ENCODE data around the gene UBE2E1.

Gene UBE2E1

GRCh38 chr3:23884481-23884880 lies 78.7 kb downstream of the UBE2E1 start:
- TF ChIP-seq EGR1 (IDR thresholded peaks at IDR 0.05), result no peak
- TF ChIP-seq TCF12 (IDR thresholded peaks at IDR 0.05; ENCODE audit: low read depth), result no peak
- no peak for TF ChIP-seq TAF1 (IDR thresholded peaks at IDR 0.05; ENCODE audit: low read depth)
- TF ChIP-seq CEBPB (IDR thresholded peaks at IDR 0.05), result no peak
- TF ChIP-seq ZBTB7A (IDR thresholded peaks at IDR 0.05; ENCODE audit: low read depth), result no peak
- TF ChIP-seq EP300 (IDR thresholded peaks at IDR 0.05; ENCODE audit: borderline replicate concordance), result no peak
- no peak for TF ChIP-seq CREB1 (IDR thresholded peaks at IDR 0.05; ENCODE audit: low read depth)
- TF ChIP-seq YY1 (IDR thresholded peaks at IDR 0.05; ENCODE audit: low read depth), result no peak
- no peak for TF ChIP-seq RAD21 (IDR thresholded peaks at IDR 0.05; ENCODE audit: low read depth)
- no peak for TF ChIP-seq USF1 (IDR thresholded peaks at IDR 0.05)
- no peak for TF ChIP-seq TEAD4 (IDR thresholded peaks at IDR 0.05)
- no peak for TF ChIP-seq NFIC (IDR thresholded peaks at IDR 0.05)
- TF ChIP-seq MAX (IDR thresholded peaks at IDR 0.05), result no peak
- TF ChIP-seq REST (IDR thresholded peaks at IDR 0.05; ENCODE audit: low read depth), result no peak
- TF ChIP-seq FOXM1 (IDR thresholded peaks at IDR 0.05; ENCODE audit: borderline replicate concordance, low read depth), result no peak

- TF ChIP-seq YY1 (IDR thresholded peaks at IDR 0.05; ENCODE audit: low read depth), result no peak
- TF ChIP-seq TAF1 (IDR thresholded peaks at IDR 0.05; ENCODE audit: low read depth), result no peak
- no peak for TF ChIP-seq MAX (IDR thresholded peaks at IDR 0.05)
- no peak for TF ChIP-seq CEBPB (IDR thresholded peaks at IDR 0.05)
- no peak for TF ChIP-seq NFIC (IDR thresholded peaks at IDR 0.05)
- no peak for TF ChIP-seq EP300 (IDR thresholded peaks at IDR 0.05; ENCODE audit: borderline replicate concordance)
- TF ChIP-seq EGR1 (IDR thresholded peaks at IDR 0.05), result no peak
- TF ChIP-seq ZBTB7A (IDR thresholded peaks at IDR 0.05; ENCODE audit: low read depth), result no peak
- TF ChIP-seq FOXM1 (IDR thresholded peaks at IDR 0.05; ENCODE audit: borderline replicate concordance, low read depth), result no peak
These were observed 79.5 kb downstream of the UBE2E1 start for GRCh38 chr3:23885210-23885609.

- TF ChIP-seq NFIC (IDR thresholded peaks at IDR 0.05) (no peak), USF1 (IDR thresholded peaks at IDR 0.05) (no peak), TEAD4 (IDR thresholded peaks at IDR 0.05) (no peak), EP300 (IDR thresholded peaks at IDR 0.05; ENCODE audit: borderline replicate concordance) (no peak), TAF1 (IDR thresholded peaks at IDR 0.05; ENCODE audit: low read depth) (no peak), TCF12 (IDR thresholded peaks at IDR 0.05; ENCODE audit: low read depth) (no peak)
These were observed 80.6 kb downstream of the UBE2E1 start for GRCh38 chr3:23886311-23886710.

- TF ChIP-seq EP300 (IDR thresholded peaks at IDR 0.05; ENCODE audit: borderline replicate concordance) (no peak), RAD21 (IDR thresholded peaks at IDR 0.05; ENCODE audit: low read depth) (peak; percentile 62)
These were observed 83.0 kb downstream of the UBE2E1 start for GRCh38 chr3:23888617-23889228.

GRCh38 chr3:23889386-23889785 lies 83.6 kb downstream of the UBE2E1 start:
- TF ChIP-seq TCF12 (IDR thresholded peaks at IDR 0.05; ENCODE audit: low read depth) (no peak), USF1 (IDR thresholded peaks at IDR 0.05) (no peak), TEAD4 (IDR thresholded peaks at IDR 0.05) (no peak), ZBTB7A (IDR thresholded peaks at IDR 0.05; ENCODE audit: low read depth) (no peak), MAX (IDR thresholded peaks at IDR 0.05) (no peak), NFIC (IDR thresholded peaks at IDR 0.05) (no peak), CEBPB (IDR thresholded peaks at IDR 0.05) (no peak), EGR1 (IDR thresholded peaks at IDR 0.05) (no peak), REST (IDR thresholded peaks at IDR 0.05; ENCODE audit: low read depth) (no peak), YY1 (IDR thresholded peaks at IDR 0.05; ENCODE audit: low read depth) (no peak), CREB1 (IDR thresholded peaks at IDR 0.05; ENCODE audit: low read depth) (no peak)

GRCh38 chr3:23889950-23890349 lies 84.2 kb downstream of the UBE2E1 start:
- no peak for TF ChIP-seq CEBPB (IDR thresholded peaks at IDR 0.05)
- TF ChIP-seq REST (IDR thresholded peaks at IDR 0.05; ENCODE audit: low read depth), result no peak
- TF ChIP-seq EGR1 (IDR thresholded peaks at IDR 0.05), result no peak
- TF ChIP-seq CREB1 (IDR thresholded peaks at IDR 0.05; ENCODE audit: low read depth), result no peak
- TF ChIP-seq TCF12 (IDR thresholded peaks at IDR 0.05; ENCODE audit: low read depth), result no peak
- TF ChIP-seq RAD21 (IDR thresholded peaks at IDR 0.05; ENCODE audit: low read depth), result no peak
- no peak for TF ChIP-seq NFIC (IDR thresholded peaks at IDR 0.05)
- TF ChIP-seq ZBTB7A (IDR thresholded peaks at IDR 0.05; ENCODE audit: low read depth), result no peak
- no peak for TF ChIP-seq TAF1 (IDR thresholded peaks at IDR 0.05; ENCODE audit: low read depth)
- no peak for TF ChIP-seq TEAD4 (IDR thresholded peaks at IDR 0.05)
- no peak for TF ChIP-seq EP300 (IDR thresholded peaks at IDR 0.05; ENCODE audit: borderline replicate concordance)
- no peak for TF ChIP-seq USF1 (IDR thresholded peaks at IDR 0.05)
- no peak for TF ChIP-seq MAX (IDR thresholded peaks at IDR 0.05)
- no peak for TF ChIP-seq FOXM1 (IDR thresholded peaks at IDR 0.05; ENCODE audit: borderline replicate concordance, low read depth)
- TF ChIP-seq YY1 (IDR thresholded peaks at IDR 0.05; ENCODE audit: low read depth), result no peak

Data from Ishikawa (cell line).